Measurements from ENCODE around the gene C5orf46. TPM values are rescaled to one million over a fixed set of nuclear protein-coding genes. Genes with fewer than 3 reads are reported as not detected.

The C5orf46 gene
- total and polyA plus RNA-seq, 9 of the 15 experiments (the other 6 are each of a cell fraction or from before 2014, with no cell fraction given) = not detected

DNA sequence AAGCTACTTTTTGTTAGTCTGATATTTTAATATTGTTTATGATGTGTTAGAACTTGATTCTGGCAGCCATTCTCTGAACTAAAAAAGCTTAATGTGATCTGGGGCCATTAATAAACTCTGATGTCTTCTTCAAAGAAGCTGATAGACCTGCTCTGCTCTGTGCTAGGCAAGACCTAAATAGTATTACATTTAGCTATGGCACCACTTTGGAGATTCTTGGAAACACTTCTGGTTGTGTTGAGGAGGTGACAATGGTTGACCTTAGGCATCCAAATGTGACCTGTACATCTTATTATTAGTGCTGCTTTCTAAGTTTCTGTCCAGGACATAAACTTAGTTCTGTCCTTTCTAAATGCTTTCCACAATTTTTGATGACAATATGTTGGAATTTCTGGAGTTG, 49.5 kb downstream of the C5orf46 start (continued):
- TF ChIP-seq ZSCAN29 (IDR thresholded peaks at IDR 0.05) = no peak
- TF ChIP-seq TEAD2 (tag; IDR thresholded peaks at IDR 0.05) = no peak
- TF ChIP-seq CBX1 (IDR thresholded peaks at IDR 0.05; ENCODE audit: low read depth) = no peak
- TF ChIP-seq HMG20B (CRISPR knock-in tag; IDR thresholded peaks at IDR 0.05) = no peak
- TF ChIP-seq MIER1 (IDR thresholded peaks at IDR 0.05; ENCODE audit: low read depth) = no peak

DNA sequence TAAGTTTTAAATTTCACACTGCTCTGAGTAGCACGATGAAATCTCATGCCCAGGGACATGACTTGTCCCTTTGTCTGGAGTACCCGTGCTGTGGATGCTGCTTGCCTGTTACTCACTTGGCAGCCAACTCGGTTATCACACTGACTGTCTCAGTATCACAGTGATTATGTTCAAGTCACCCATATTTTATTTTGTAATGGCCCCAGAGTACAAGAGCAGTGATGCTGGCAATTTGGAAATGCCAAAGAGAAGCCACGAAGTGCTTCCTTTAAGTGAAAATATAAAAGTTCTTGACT, 50.6 kb downstream of the C5orf46 start:
- Histone ChIP-seq H3K27me3 (ENCODE audit: control insufficient read depth in 2 of 2, insufficient read depth in 2 of 2, low read length in 2 of 2) (no peaks in the 10 kb centered on the region), H3K9me1 (ENCODE audit: control insufficient read depth, insufficient read depth, low read length) (no peaks in the 10 kb centered on the region), H3K4me2 (ENCODE audit: insufficient read depth, low read length) (no peak overlapping the region), H3K9ac (ENCODE audit: insufficient read depth in 1 of 2, low read depth in 2 of 2, low read length in 2 of 2) (no peak overlapping the region), H3K36me3 (ENCODE audit: control insufficient read depth, insufficient read depth, low read length) (no peaks in the 10 kb centered on the region), H3K27ac (ENCODE audit: extremely low read depth, low read depth, low read length) (no peak overlapping the region), H3K4me3 (no peak overlapping the region), H3K79me2 (ENCODE audit: control insufficient read depth, insufficient read depth, low read length) (no peaks in the 10 kb centered on the region), H3K9me3 (replicated peaks; ENCODE audit: control insufficient read depth, insufficient read depth, low read depth, low read length) (no peaks in the 10 kb centered on the region), H4K20me1 (replicated peaks; ENCODE audit: control insufficient read depth, insufficient read depth, low read length) (no peaks in the 10 kb centered on the region), H3K4me1 (replicated peaks in 1 of 2; ENCODE audit: control insufficient read depth in 2 of 2, insufficient read depth in 2 of 2, low read length in 2 of 2) (no peaks in the 10 kb centered on the region), H2AFZ (ENCODE audit: low read depth, low read length) (no peak overlapping the region)
- WGBS (ENCODE audit: insufficient coverage, low coverage, missing lambda C conversion rate) = 2% methylated on average over 4 of the region's 4 CpGs
- ChIA-PET POLR2A (no interaction called here), CTCF (ENCODE audit: low intra/inter-chr PET ratio) (no interaction called here)
- no TSS peak for BruUV-seq (replicated peaks)
- DNase-seq (ENCODE audit: extremely low read depth in 1 of 4, low spot score in 3 of 4) (no peak), FAIRE-seq (no peak), ATAC-seq (no peak)
- in situ Hi-C loops (cut with MboI) = no loop called here
- intact Hi-C loops (cut with micrococcal nuclease) = loop anchor here (2.0 to 10.0 kb wide), 2 partner anchors 589 to 875 kb away; no protein-coding TSS in a partner anchor
- TF ChIP-seq BCOR (IDR thresholded peaks at IDR 0.05) (no peak), ETS1 (conservative IDR thresholded peaks at IDR 0.05; ENCODE audit: control insufficient read depth, low read depth, low read length) (no peak), MTA3 (IDR thresholded peaks at IDR 0.05; ENCODE audit: borderline replicate concordance) (no peak), ZC3H8 (IDR thresholded peaks at IDR 0.05) (no peak), CBX3 (IDR thresholded peaks at IDR 0.05; ENCODE audit: borderline replicate concordance in 1 of 2, low read length in 2 of 2) (no peak), CHD7 (IDR thresholded peaks at IDR 0.05; ENCODE audit: low read depth, low read length) (no peak), RFX5 (IDR thresholded peaks at IDR 0.05; ENCODE audit: low read depth, low read length) (no peak)
